Measurements from ENCODE around the gene OR5T2.

DNA sequence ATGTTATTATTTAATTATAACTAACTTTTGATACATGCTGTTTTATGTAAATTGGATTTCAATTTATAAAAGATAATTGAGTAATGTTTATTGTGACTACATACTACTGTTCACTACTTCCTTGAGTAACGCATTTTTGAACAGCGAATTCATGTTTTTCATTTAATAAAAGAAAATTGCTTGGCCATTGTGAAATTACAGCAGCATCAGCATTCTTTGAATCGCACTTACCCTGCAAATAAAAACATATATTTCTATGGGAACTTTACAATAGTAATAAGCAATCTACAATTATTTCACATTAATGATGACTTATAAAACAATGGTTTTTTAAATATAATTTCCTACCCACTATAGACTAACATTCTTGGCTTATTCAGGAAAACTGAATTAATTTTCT is 37.4 kb downstream of the OR5T2 start:
- TF ChIP-seq, protein P1, sequence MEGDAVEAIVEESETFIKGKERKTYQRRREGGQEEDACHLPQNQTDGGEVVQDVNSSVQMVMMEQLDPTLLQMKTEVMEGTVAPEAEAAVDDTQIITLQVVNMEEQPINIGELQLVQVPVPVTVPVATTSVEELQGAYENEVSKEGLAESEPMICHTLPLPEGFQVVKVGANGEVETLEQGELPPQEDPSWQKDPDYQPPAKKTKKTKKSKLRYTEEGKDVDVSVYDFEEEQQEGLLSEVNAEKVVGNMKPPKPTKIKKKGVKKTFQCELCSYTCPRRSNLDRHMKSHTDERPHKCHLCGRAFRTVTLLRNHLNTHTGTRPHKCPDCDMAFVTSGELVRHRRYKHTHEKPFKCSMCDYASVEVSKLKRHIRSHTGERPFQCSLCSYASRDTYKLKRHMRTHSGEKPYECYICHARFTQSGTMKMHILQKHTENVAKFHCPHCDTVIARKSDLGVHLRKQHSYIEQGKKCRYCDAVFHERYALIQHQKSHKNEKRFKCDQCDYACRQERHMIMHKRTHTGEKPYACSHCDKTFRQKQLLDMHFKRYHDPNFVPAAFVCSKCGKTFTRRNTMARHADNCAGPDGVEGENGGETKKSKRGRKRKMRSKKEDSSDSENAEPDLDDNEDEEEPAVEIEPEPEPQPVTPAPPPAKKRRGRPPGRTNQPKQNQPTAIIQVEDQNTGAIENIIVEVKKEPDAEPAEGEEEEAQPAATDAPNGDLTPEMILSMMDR (conservative IDR thresholded peaks at IDR 0.05; ENCODE audit: low read length): no peak
- TF ChIP-seq EZH2phosphoT487 (IDR thresholded peaks at IDR 0.05; ENCODE audit: borderline replicate concordance, low read depth, low read length): no peak
